Measurements from ENCODE around the gene TMEM175. TPM values are rescaled to one million over a fixed set of nuclear protein-coding genes. Genes with fewer than 3 reads are reported as not detected.
"Not testable (repeated sequence)": the region's sequence is repeated elsewhere in the genome, so short reads cannot be mapped to it uniquely, and the experiment has no call there.

Gene TMEM175
- total and polyA plus RNA-seq, 7 donors: 4.6 to 42.6 (median 30.5) TPM

GRCh38 chr4:925171-925570 is 7.1 kb upstream of the TMEM175 start:
- intact Hi-C loops (cut with DNase I): no loop called here
- no peak overlapping the region for H3K4me3 ChIP-seq
- DNase-seq: no peak
- no peak overlapping the region for H3K27ac ChIP-seq
- no peaks in the 10 kb centered on the region for H3K27me3 ChIP-seq
- H3K9me3 ChIP-seq: no peaks in the 10 kb centered on the region
- H3K4me1 ChIP-seq: peaks cover 0 to 44% (median 19%) of the 10 kb centered on the region in 4 donors
- H3K36me3 ChIP-seq: no peaks in the 10 kb centered on the region
- TF ChIP-seq POLR2AphosphoS5 (IDR thresholded peaks at IDR 0.05) (no peak), CTCF (IDR thresholded peaks at IDR 0.05) (no peak), EP300 (IDR thresholded peaks at IDR 0.05) (no peak), POLR2A (IDR thresholded peaks at IDR 0.05) (no peak)
- 89 to 92% methylated on average over 9 of the region's 9 CpGs for WGBS, 2 donors

- Histone ChIP-seq H3K9me3 (no peaks in the 10 kb centered on the region), H3K36me3 (no peaks in the 10 kb centered on the region), H3K27ac (no peak overlapping the region), H3K4me3 (no peak overlapping the region), H3K4me1 (peaks cover 0 to 50% (median 24%) of the 10 kb centered on the region in 4 donors), H3K27me3 (no peaks in the 10 kb centered on the region)
- TF ChIP-seq EP300 (IDR thresholded peaks at IDR 0.05): no peak
- no peak for TF ChIP-seq CTCF (IDR thresholded peaks at IDR 0.05)
- TF ChIP-seq POLR2AphosphoS5 (IDR thresholded peaks at IDR 0.05): no peak
- TF ChIP-seq POLR2A (IDR thresholded peaks at IDR 0.05): no peak
- DNase-seq: no peak
- intact Hi-C loops (cut with DNase I): no loop called here
- WGBS, 2 donors: 80 to 85% methylated on average over 26 of the region's 26 CpGs
Measured at GRCh38 chr4:925771-926500, 6.3 kb upstream of the TMEM175 start.

GRCh38 chr4:926538-926937 is 5.7 kb upstream of the TMEM175 start:
- Histone ChIP-seq H3K4me1 (peaks cover 0 to 50% (median 28%) of the 10 kb centered on the region in 4 donors), H3K36me3 (no peaks in the 10 kb centered on the region), H3K4me3 (no peak overlapping the region), H3K27me3 (no peaks in the 10 kb centered on the region), H3K27ac (no peak overlapping the region), H3K9me3 (no peaks in the 10 kb centered on the region)
- WGBS, 2 donors: 86 to 88% methylated on average over 17 of the region's 17 CpGs
- DNase-seq: no peak
- TF ChIP-seq EP300 (IDR thresholded peaks at IDR 0.05) (no peak), CTCF (IDR thresholded peaks at IDR 0.05) (no peak), POLR2AphosphoS5 (IDR thresholded peaks at IDR 0.05) (no peak)
- intact Hi-C loops (cut with DNase I): no loop called here

- DNase-seq; H3K4me3 ChIP-seq; intact Hi-C loops (cut with DNase I); H3K9me3 ChIP-seq; H3K36me3 ChIP-seq; H3K27ac ChIP-seq; H3K27me3 ChIP-seq: not testable (repeated sequence)
- peaks cover 0 to 47% (median 31%) of the 10 kb centered on the region in 4 donors for H3K4me1 ChIP-seq
- 90 to 95% methylated on average over 21 of the region's 21 CpGs for WGBS, 2 donors
Measured at GRCh38 chr4:927566-927965, 4.7 kb upstream of the TMEM175 start.

GRCh38 chr4:929096-929765 is 3.0 kb upstream of the TMEM175 start:
- intact Hi-C loops (cut with DNase I): no loop called here
- Histone ChIP-seq H3K27me3 (no peaks in the 10 kb centered on the region), H3K9me3 (no peaks in the 10 kb centered on the region), H3K27ac (no peak overlapping the region), H3K36me3 (no peaks in the 10 kb centered on the region), H3K4me1 (peaks cover 0 to 56% (median 41%) of the 10 kb centered on the region in 4 donors), H3K4me3 (no peak overlapping the region)
- TF ChIP-seq POLR2AphosphoS5 (IDR thresholded peaks at IDR 0.05) (no peak), EP300 (IDR thresholded peaks at IDR 0.05) (no peak), POLR2A (IDR thresholded peaks at IDR 0.05) (no peak), CTCF (IDR thresholded peaks at IDR 0.05) (no peak)
- WGBS, 2 donors: 89% methylated on average over 17 of the region's 17 CpGs
- no peak for DNase-seq
